Measurements from ENCODE around the gene EML1.

Gene EML1

GRCh38 chr14:99968191-99968920 lies 175.1 kb downstream of the EML1 start:
- no peak overlapping the region for H3K9ac ChIP-seq (ENCODE audit: low read depth, low read length)
- H3K9me3 ChIP-seq (ENCODE audit: control insufficient read depth, insufficient read depth, low read length): 0 out of 2 replicates have a peak, but pooled peaks cover 2% of the 10 kb centered on the region
- peaks cover 13% of the 10 kb centered on the region; the same call in 1 of the 2 replicates for H3K4me1 ChIP-seq (ENCODE audit: insufficient read depth, low read length)
- no peaks in the 10 kb centered on the region for H3K36me3 ChIP-seq (ENCODE audit: insufficient read depth, low read length)

GRCh38 chr14:99968941-99969340 lies 175.7 kb downstream of the EML1 start:
- Histone ChIP-seq H3K4me1 (ENCODE audit: insufficient read depth, low read length) (peaks cover 13% of the 10 kb centered on the region; the same call in 1 of the 2 replicates), H3K9ac (ENCODE audit: low read depth, low read length) (no peak overlapping the region), H3K36me3 (ENCODE audit: insufficient read depth, low read length) (no peaks in the 10 kb centered on the region), H3K9me3 (ENCODE audit: control insufficient read depth, insufficient read depth, low read length) (0 out of 2 replicates have a peak, but pooled peaks cover 2% of the 10 kb centered on the region)

- no peak overlapping the region for H3K9ac ChIP-seq (ENCODE audit: low read depth, low read length)
- H3K36me3 ChIP-seq (ENCODE audit: insufficient read depth, low read length): no peaks in the 10 kb centered on the region
- H3K9me3 ChIP-seq (ENCODE audit: control insufficient read depth, insufficient read depth, low read length): 0 out of 2 replicates have a peak, but pooled peaks cover 2% of the 10 kb centered on the region
- H3K4me1 ChIP-seq (ENCODE audit: insufficient read depth, low read length): peaks cover 13% of the 10 kb centered on the region; the same call in 1 of the 2 replicates
These were observed 176.6 kb downstream of the EML1 start for GRCh38 chr14:99969673-99970322.

GRCh38 chr14:99971087-99971940 lies 178.1 kb downstream of the EML1 start:
- Histone ChIP-seq H3K36me3 (ENCODE audit: insufficient read depth, low read length) (no peaks in the 10 kb centered on the region), H3K4me1 (ENCODE audit: insufficient read depth, low read length) (peaks cover 13% of the 10 kb centered on the region; the same call in 1 of the 2 replicates), H3K9me3 (ENCODE audit: control insufficient read depth, insufficient read depth, low read length) (peaks cover 2% of the 10 kb centered on the region; the same call in 1 of the 2 replicates), H3K9ac (ENCODE audit: low read depth, low read length) (peak overlapping the region; percentile 61)

- Histone ChIP-seq H3K9me3 (ENCODE audit: control insufficient read depth, insufficient read depth, low read length) (peaks cover 2% of the 10 kb centered on the region; the same call in 1 of the 2 replicates), H3K9ac (ENCODE audit: low read depth, low read length) (peak overlapping the region; percentile 72), H3K4me1 (ENCODE audit: insufficient read depth, low read length) (peaks cover 13% of the 10 kb centered on the region; the same call in 1 of the 2 replicates), H3K36me3 (ENCODE audit: insufficient read depth, low read length) (no peaks in the 10 kb centered on the region)
These were observed 178.9 kb downstream of the EML1 start for GRCh38 chr14:99971941-99972747.

GRCh38 chr14:99972748-99973466 lies 179.7 kb downstream of the EML1 start:
- peak overlapping the region; percentile 72 for H3K9ac ChIP-seq (ENCODE audit: low read depth, low read length)
- no peaks in the 10 kb centered on the region for H3K36me3 ChIP-seq (ENCODE audit: insufficient read depth, low read length)
- H3K9me3 ChIP-seq (ENCODE audit: control insufficient read depth, insufficient read depth, low read length): peaks cover 2% of the 10 kb centered on the region; the same call in 1 of the 2 replicates
- H3K4me1 ChIP-seq (ENCODE audit: insufficient read depth, low read length): peaks cover 12% of the 10 kb centered on the region; the same call in 1 of the 2 replicates

- no peak overlapping the region for H3K9ac ChIP-seq (ENCODE audit: low read depth, low read length)
- H3K4me1 ChIP-seq (ENCODE audit: insufficient read depth, low read length): no peaks in the 10 kb centered on the region
- H3K9me3 ChIP-seq (ENCODE audit: control insufficient read depth, insufficient read depth, low read length): peaks cover 2% of the 10 kb centered on the region; the same call in 1 of the 2 replicates
- no peaks in the 10 kb centered on the region for H3K36me3 ChIP-seq (ENCODE audit: insufficient read depth, low read length)
These were observed 182.0 kb downstream of the EML1 start for GRCh38 chr14:99975190-99975589.

- Histone ChIP-seq H3K36me3 (ENCODE audit: insufficient read depth, low read length) (no peaks in the 10 kb centered on the region), H3K9me3 (ENCODE audit: control insufficient read depth, insufficient read depth, low read length) (no peaks in the 10 kb centered on the region; the same call in 1 of the 2 replicates), H3K9ac (ENCODE audit: low read depth, low read length) (no peak overlapping the region), H3K4me1 (ENCODE audit: insufficient read depth, low read length) (no peaks in the 10 kb centered on the region)
These were observed 182.8 kb downstream of the EML1 start for GRCh38 chr14:99976021-99976420.

- Histone ChIP-seq H3K4me1 (ENCODE audit: insufficient read depth, low read length) (no peaks in the 10 kb centered on the region), H3K9ac (ENCODE audit: low read depth, low read length) (no peak overlapping the region), H3K36me3 (ENCODE audit: insufficient read depth, low read length) (no peaks in the 10 kb centered on the region), H3K9me3 (ENCODE audit: control insufficient read depth, insufficient read depth, low read length) (no peaks in the 10 kb centered on the region; the same call in 1 of the 2 replicates)
These were observed 183.5 kb downstream of the EML1 start for GRCh38 chr14:99976681-99977080.

GRCh38 chr14:99980299-99980698 lies 187.1 kb downstream of the EML1 start:
- Histone ChIP-seq H3K36me3 (ENCODE audit: insufficient read depth, low read length) (no peaks in the 10 kb centered on the region), H3K4me1 (ENCODE audit: insufficient read depth, low read length) (0 out of 2 replicates have a peak, but pooled peaks cover 4% of the 10 kb centered on the region), H3K9ac (ENCODE audit: low read depth, low read length) (no peak overlapping the region), H3K9me3 (ENCODE audit: control insufficient read depth, insufficient read depth, low read length) (no peaks in the 10 kb centered on the region; the same call in 1 of the 2 replicates)

GRCh38 chr14:99981806-99982205 lies 188.6 kb downstream of the EML1 start:
- no peak overlapping the region for H3K9ac ChIP-seq (ENCODE audit: low read depth, low read length)

GRCh38 chr14:99982537-99983250 lies 189.5 kb downstream of the EML1 start:
- Histone ChIP-seq H3K9ac (ENCODE audit: low read depth, low read length) (no peak overlapping the region), H3K9me3 (ENCODE audit: control insufficient read depth, insufficient read depth, low read length) (0 out of 2 replicates have a peak, but pooled peaks cover 5% of the 10 kb centered on the region), H3K36me3 (ENCODE audit: insufficient read depth, low read length) (no peaks in the 10 kb centered on the region), H3K4me1 (ENCODE audit: insufficient read depth, low read length) (0 out of 2 replicates have a peak, but pooled peaks cover 4% of the 10 kb centered on the region)

More at GRCh38 chr14:99981806-99982205, 188.6 kb downstream of the EML1 start:
- 0 out of 2 replicates have a peak, but pooled peaks cover 5% of the 10 kb centered on the region for H3K9me3 ChIP-seq (ENCODE audit: control insufficient read depth, insufficient read depth, low read length)
- H3K4me1 ChIP-seq (ENCODE audit: insufficient read depth, low read length): 0 out of 2 replicates have a peak, but pooled peaks cover 4% of the 10 kb centered on the region
- no peaks in the 10 kb centered on the region for H3K36me3 ChIP-seq (ENCODE audit: insufficient read depth, low read length)

Measured in ES-I3 (cell line).